HG03175 (cell line): ENCODE measurements around the gene RCE1.

Experiments used
- ATAC-seq: cut with Tn5 transposase; IDR thresholded peaks from one replicate; pipeline ENCODE4 v1.9.1; 2021; ENCODE audit warnings: mild to moderate bottlenecking, moderate library complexity; ENCODE audit not compliant: unreplicated experiment

Gene RCE1

GRCh38 chr11:66884443-66884842 lies 41.2 kb downstream of the RCE1 start:
- no peak for ATAC-seq

DNA sequence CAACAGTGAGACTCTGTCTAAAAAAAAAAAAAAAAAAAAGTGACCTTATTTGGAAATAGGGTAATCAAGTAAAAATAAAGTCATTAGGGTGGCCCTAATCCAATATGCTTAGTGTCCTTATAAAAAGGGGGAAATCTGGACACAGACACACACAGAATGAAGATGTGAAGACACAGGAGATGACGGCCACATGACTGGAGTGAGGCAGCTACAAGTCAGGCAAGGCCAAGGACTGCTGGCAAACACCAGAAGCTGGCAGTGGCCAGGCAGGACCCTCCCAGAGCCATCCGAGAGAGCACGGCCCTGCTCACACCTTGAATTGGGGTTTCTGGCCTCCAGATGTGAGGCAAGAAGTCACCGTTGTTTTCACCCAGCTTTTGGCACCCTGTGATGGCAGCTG lies 42.2 kb downstream of the RCE1 start:
- no peak for ATAC-seq

GRCh38 chr11:66885950-66886440 lies 42.8 kb downstream of the RCE1 start:
- no peak for ATAC-seq

DNA sequence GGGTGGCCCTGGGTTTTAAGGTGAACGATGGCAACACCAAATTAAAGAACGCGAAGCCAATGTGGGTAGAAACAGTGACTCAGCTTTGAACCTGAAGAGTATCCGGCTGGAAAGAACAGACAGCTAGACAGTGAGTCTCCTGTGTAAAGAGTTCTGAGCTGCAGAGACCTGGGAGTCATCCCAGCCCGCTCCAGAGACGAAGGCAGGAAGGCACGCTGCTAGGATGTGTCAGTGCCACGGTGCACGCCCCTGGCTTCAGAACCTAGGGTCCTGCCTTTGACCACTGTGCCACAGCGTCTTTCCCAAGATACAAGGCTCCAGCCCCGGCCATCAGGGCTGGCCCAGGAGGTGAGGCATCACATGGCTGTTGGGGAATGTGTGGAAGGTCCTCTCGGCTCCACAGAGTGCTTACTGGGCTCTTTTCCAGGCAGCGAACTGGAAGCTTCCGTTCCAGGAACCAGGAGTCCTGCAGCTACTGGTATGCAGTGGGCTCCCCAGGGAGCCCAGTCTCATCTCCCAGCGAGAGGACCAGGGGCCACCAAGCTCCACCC lies 43.5 kb downstream of the RCE1 start:
- ATAC-seq, result no peak

GRCh38 chr11:66887526-66887925 lies 44.3 kb downstream of the RCE1 start:
- ATAC-seq, result no peak

GRCh38 chr11:66888282-66888681 lies 45.0 kb downstream of the RCE1 start:
- no peak for ATAC-seq

DNA sequence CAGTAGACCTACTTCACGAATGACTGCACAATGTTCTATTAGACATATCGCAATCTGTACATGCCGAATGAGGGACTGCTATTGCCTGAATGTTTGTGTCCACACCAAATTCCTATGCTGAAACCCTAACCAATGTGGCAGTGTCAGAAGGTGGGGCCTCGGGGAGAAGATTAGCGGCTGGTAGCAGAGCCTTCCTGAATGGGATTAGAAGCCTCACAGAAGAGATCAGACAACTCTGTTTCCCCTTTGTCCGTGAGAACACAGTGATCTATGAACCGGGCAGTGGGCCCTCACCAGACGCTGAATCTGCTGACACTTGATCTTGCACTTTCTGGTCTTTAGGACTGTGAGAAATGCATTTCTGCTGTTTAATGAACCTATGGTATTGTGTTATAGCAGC lies 46.7 kb downstream of the RCE1 start:
- ATAC-seq, result no peak

- ATAC-seq, result peak; percentile 71
These were observed 48.8 kb downstream of the RCE1 start for GRCh38 chr11:66891851-66892660.

DNA sequence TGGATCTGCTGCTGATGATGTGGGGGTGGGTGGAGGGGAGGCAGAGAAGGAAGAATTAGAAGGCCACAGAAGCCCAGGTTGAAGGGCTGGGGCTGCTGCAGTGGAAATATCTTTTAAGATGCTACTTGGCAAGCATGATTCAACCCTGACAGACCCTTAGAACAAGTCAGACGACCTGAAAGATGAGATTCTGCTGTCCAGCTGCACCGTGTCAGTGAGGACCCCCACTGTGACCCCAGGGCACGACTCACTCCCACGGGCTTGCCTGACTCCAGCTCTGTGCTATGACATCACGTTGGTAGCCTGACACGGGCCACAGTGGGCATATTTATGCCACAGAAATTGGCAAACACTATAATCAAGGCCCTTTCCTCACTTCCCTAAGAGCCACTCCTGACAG lies 49.7 kb downstream of the RCE1 start:
- no peak for ATAC-seq

- ATAC-seq, result no peak
These were observed 50.9 kb downstream of the RCE1 start for GRCh38 chr11:66894141-66894540.
